GM19351 (cell line): Measurements from ENCODE around the gene TMEM250.

Experiments
- ATAC-seq: cut with Tn5 transposase; IDR thresholded peaks from one replicate; pipeline ENCODE4 v1.9.1; 2021; ENCODE audit warnings: mild to moderate bottlenecking, moderate library complexity; ENCODE audit not compliant: unreplicated experiment

Gene TMEM250

GRCh38 chr9:136147890-136148714 is 29.4 kb upstream of the TMEM250 start:
- ATAC-seq: no peak

- no peak for ATAC-seq
Observed at GRCh38 chr9:136147038-136147889, 28.6 kb upstream of the TMEM250 start.

- ATAC-seq: no peak
Observed at GRCh38 chr9:136146126-136147037, 27.7 kb upstream of the TMEM250 start.

- no peak for ATAC-seq
Observed at GRCh38 chr9:136145580-136145979, 26.9 kb upstream of the TMEM250 start.

GRCh38 chr9:136144450-136144849 is 25.8 kb upstream of the TMEM250 start:
- no peak for ATAC-seq

GRCh38 chr9:136143215-136144001 is 24.7 kb upstream of the TMEM250 start:
- no peak for ATAC-seq

- no peak for ATAC-seq
Observed at GRCh38 chr9:136142859-136143214, 24.2 kb upstream of the TMEM250 start.

GRCh38 chr9:136142414-136142796 is 23.7 kb upstream of the TMEM250 start:
- ATAC-seq: no peak

GRCh38 chr9:136141682-136142413 is 23.2 kb upstream of the TMEM250 start:
- no peak for ATAC-seq

GRCh38 chr9:136140966-136141365 is 22.3 kb upstream of the TMEM250 start:
- ATAC-seq: no peak

- no peak for ATAC-seq
Observed at GRCh38 chr9:136140046-136140445, 21.4 kb upstream of the TMEM250 start.

GRCh38 chr9:136138566-136138965 is 19.9 kb upstream of the TMEM250 start:
- no peak for ATAC-seq

- ATAC-seq: no peak
Observed at GRCh38 chr9:136137321-136138265, 18.9 kb upstream of the TMEM250 start.

- no peak for ATAC-seq
Observed at GRCh38 chr9:136136127-136136925, 17.7 kb upstream of the TMEM250 start.

GRCh38 chr9:136135326-136136126 is 16.9 kb upstream of the TMEM250 start:
- no peak for ATAC-seq

- no peak for ATAC-seq
Observed at GRCh38 chr9:136133959-136134484, 15.3 kb upstream of the TMEM250 start.
